ENCODE data around the gene ZNF541.

The ZNF541 gene

DNA sequence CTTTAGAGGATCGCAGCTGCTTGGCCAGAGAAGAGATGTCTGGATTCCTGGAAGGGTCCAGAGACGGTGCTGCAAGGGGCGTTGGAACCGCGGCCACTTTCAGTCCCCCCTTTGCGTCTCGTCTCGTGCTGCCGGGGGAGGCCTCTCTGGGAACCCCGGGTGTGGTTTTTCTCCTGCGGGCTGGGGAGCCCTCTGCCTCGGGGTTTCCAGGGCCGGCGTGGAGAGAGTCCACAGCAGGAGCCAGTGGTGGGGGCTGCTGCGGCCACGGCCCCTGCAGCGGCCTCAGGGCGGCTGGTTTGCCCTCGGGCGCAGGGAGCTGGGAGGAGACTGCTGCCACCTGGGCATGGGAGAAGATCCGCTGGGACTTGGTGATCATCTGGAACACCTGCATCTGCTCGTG lies 28.5 kb downstream of the ZNF541 start:
- no peak for DNase-seq

GRCh38 chr19:47544075-47544474 lies 28.9 kb downstream of the ZNF541 start:
- no peak for DNase-seq

GRCh38 chr19:47542030-47542475 lies 30.9 kb downstream of the ZNF541 start:
- no peak for DNase-seq

DNA sequence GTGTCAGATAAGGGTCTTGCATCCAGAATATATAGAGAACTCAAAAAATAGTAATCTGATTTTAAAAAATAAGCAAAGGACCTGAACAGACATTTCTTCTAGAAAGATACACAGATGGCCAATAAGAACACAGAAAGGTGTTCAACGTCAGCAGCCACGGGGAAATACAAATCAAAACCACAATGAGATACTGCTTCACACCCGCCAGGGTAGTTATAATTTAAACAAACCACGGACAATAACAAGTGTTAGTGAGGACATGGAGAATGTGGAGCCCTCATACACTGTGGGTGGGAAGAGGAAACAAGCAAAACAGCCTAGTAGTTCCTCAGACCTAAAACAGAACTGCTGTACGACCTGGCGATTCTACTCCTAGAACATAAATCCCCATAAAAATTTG lies 31.4 kb downstream of the ZNF541 start:
- DNase-seq = no peak

GRCh38 chr19:47540748-47541147 lies 32.2 kb downstream of the ZNF541 start:
- no peak for DNase-seq

GRCh38 chr19:47539747-47540311 lies 33.1 kb downstream of the ZNF541 start:
- DNase-seq = no peak

- DNase-seq = no peak
Observed at GRCh38 chr19:47538812-47539211, 34.1 kb downstream of the ZNF541 start.

DNA sequence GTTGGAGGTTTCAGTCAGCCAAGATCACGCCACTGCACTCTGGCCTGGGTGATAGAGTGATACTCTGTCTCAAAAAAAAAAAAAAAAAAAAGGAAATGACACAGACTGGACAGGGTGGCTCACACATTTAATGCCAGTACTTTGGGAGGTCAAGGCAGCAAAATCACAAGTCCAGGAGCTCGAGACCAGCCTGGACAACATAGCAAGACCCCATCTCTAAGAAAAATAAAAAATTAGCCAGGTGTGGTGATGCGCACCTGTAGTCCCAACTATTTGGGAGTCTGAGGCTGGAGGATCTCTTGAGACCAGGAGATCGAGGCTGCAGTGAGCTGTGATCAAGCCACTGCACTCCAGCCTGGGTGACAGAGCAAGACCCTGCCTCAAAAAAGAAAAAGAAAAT lies 35.5 kb downstream of the ZNF541 start:
- DNase-seq = no peak

DNA sequence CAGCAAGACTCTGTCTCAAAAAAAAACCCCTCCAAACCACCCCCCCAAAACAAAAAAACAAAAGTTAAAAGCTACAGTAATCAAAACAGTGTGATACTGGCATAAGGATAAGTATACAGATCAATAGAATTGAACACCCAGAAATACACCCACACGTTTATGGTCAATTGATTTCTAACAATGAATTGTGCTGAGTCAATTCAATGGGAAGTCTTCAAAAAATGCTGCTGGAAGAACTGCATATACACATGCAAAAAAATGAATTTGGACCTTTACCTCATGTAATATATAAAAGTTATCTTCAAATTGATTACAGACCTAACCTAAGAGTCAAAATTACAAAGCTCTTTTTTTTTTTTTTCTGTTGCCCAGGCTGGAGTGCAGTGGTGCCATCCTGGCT lies 38.3 kb downstream of the ZNF541 start:
- DNase-seq = no peak

DNA sequence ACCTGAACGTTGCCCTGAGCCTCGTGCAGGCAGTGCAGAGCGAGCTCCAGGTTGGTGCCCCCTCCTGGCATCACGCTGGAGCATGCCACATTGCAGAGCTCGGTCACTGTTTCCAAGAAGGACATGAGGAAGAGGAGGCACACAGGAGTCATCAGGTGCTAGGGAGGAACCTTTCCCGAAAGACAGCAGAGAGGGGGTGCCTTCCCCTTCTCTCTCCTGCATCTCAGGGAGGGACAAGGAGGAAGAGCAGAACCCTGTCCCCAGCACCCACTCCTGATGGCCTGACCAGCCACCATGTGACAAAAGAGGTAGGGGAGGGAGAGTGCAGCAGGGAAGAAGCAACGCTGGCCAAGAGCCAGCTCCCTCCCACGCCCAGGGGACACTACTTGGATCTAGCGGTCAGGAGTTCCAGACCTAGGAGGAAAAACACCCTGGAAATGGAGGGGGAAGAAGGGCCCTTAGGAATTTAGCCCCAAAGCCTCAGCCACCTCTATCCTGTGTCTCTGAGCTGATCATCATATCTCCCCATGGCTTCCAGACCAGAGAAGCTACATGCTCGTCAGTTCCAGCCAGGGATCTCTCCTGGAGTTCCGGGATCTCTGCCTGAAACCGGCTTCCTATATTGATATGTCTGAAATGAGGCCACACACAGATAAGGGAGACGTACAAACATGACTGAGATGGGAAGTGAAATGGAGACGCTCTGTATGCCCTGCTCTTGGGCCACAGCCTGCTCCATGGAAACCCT lies 41.1 kb downstream of the ZNF541 start:
- DNase-seq = no peak

- DNase-seq = no peak
Observed at GRCh38 chr19:47529018-47529742, 43.8 kb downstream of the ZNF541 start.

- DNase-seq = no peak
Observed at GRCh38 chr19:47526798-47527197, 46.1 kb downstream of the ZNF541 start.

DNA sequence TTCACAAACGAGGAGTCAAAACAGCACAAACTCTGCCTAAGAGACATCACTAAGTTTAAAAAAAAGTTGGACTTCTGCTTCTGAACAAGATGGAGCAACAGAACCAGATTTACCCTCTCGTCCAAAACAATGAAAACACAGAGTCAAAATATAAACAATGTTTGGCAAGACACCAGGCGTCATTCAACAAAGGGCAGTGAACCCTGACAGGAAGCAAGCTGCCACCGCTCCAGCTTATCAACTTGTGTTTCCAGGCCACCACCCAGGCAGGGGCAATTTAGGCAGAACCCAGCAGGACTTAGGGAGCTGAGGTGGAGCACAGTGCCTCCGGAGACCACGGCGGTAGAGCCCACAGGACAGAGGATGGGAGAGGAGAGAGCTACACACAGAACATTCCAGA lies 49.5 kb downstream of the ZNF541 start:
- no peak for DNase-seq

Measured in activated T-cell treated with anti-CD3 and anti-CD28 coated beads, Interleukin-2, amount 50 U/mL, for 1 hour (primary cell).